Skin of body (tissue), 2 donors: ENCODE data around the gene ADAMTS8. TPM values are rescaled to one million over a fixed set of nuclear protein-coding genes. Genes with fewer than 3 reads are reported as not detected.
"Not testable (repeated sequence)": the region's sequence is repeated elsewhere in the genome, so short reads cannot be mapped to it uniquely, and the experiment has no call there.

ENCODE experiments used
- DNase-seq: peaks from one replicate; lab custom pipeline; 2025; lab: John Stamatoyannopoulos, UW
- total RNA-seq: library from RNA; depleted of rRNA; stranded (reverse); fragments of >200 nt; gene quantifications from one replicate; pipeline ENCODE4 v1.2.3, GENCODE V29; 2014

ADAMTS8 gene
- total RNA-seq, 1 donor from 2014 or later = 1.8 TPM

DNA sequence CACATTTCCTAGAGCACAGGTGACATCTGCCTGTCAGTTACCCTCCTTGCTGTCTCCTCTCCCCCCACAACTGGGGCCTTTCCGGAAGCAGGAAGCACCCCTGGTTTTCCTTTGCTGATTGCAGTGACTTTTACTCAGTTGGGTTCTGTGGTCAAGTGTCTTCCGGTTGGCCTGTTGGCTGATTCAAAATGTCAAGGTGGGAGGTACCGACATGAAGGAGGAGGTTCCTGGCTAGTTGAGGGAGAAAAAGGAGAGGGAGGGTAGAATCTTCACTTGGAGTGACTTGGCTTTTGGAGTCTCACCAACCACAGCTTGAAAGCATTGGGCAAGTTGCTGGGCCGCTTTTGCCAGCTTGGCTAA, 10.7 kb upstream of the ADAMTS8 start:
- no peak for DNase-seq

- DNase-seq = not testable (repeated sequence)
These were observed 10.2 kb upstream of the ADAMTS8 start for GRCh38 chr11:130438401-130439159.

GRCh38 chr11:130437848-130438247, 9.4 kb upstream of the ADAMTS8 start:
- DNase-seq = no peak

GRCh38 chr11:130436171-130436570, 7.8 kb upstream of the ADAMTS8 start:
- no peak for DNase-seq

DNA sequence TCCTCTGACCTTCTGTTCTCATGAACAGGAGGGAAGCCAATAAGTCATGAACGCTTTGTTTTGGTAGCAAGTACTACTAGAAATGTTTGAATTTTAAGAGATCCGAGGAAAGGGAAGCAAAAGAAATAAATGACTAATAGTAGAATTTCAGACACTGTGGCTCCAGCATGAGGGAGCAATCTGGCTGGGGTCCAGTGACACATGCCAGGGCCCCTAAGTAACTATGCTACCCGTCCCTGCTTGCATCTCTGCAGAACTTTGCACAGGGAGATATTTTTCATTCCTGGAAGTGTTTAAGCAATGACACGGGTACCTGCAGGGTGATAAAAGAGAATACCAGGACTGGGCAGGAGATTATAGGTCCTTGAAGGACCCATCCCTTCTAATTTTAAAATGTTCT, 7.3 kb upstream of the ADAMTS8 start:
- no peak for DNase-seq

GRCh38 chr11:130434521-130435223, 6.3 kb upstream of the ADAMTS8 start:
- peak; percentile 90 for DNase-seq

- no peak for DNase-seq
These were observed 4.9 kb upstream of the ADAMTS8 start for GRCh38 chr11:130433357-130433756.

- no peak for DNase-seq
These were observed 3.4 kb upstream of the ADAMTS8 start for GRCh38 chr11:130431801-130432200.

GRCh38 chr11:130431331-130431773, 2.9 kb upstream of the ADAMTS8 start:
- DNase-seq = peak; percentile 38

DNA sequence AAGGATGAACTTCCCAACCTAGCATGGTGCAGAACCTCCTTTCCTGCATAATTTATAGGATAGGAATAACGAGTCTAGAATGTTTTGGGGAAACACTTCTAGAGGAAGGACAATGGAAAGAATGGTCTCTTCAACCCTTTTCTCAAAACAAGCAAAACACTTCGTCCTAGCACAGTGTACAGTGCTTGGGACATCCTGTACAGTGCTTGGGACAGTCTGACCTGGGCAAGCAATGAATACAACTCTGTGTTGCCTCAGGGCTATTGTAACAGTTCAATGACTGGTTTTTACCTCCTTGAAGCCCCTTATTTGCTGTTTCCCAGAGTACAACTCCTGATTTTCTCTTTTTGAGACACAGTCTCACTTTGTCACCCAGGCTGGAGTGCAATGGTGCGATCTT, 1.6 kb upstream of the ADAMTS8 start:
- DNase-seq = no peak

GRCh38 chr11:130429120-130429681, 792 bp upstream of the ADAMTS8 start:
- DNase-seq = no peak

GRCh38 chr11:130427581-130428315, 661 bp downstream of the ADAMTS8 start:
- DNase-seq = no peak

- no peak for DNase-seq
These were observed 1.5 kb downstream of the ADAMTS8 start for GRCh38 chr11:130426837-130427341.

DNA sequence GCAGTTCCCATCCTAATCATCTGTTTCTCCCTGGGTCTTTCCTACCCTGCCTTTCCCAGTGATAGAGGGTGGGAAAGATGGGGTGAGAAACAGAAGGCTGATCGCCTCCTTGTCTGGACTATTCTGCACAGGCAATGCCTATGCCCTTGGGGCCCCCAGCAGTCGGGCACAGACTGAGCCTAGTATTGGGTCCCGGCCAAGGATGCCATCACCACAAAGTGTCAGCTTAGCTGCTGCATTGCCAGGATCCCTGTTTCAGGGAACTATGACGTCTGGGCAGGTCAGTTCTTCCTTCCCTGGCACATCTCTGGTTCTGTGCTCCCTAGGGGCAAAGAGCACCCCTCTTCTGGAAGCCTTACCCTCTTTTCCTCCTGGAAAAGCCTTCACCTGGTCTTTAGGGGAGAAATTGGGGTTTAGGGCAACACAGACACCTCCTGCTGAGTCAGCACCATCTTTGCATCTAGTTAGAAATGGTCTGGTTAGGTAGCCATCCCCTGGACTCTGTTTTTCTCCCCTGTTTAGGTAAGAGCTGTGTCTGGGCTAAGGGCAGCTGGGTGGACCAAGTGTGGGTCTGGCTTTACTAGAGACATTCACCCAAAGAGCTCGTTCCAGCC, 2.1 kb downstream of the ADAMTS8 start:
- DNase-seq = no peak

DNA sequence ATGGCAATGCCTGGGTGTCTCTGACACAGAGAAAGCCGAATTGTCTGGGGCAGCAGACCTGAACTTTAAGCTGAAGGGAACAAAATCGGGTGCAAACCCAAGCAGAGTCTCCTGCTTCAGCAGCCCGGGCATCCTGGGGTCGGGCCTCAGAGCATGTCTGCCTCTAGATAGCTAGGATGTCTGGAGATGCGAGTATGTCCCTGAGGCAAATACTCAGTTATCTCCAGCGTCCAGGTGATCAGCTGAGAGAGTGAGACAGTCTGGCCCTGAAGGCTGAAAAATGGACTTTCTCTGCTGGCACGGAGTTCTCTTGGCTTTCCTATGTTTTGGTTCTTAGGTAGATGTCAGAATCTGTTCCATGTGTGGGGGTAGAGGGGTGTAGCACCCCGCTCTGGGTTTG, 3.3 kb downstream of the ADAMTS8 start:
- no peak for DNase-seq

GRCh38 chr11:130424613-130425140, 3.7 kb downstream of the ADAMTS8 start:
- no peak for DNase-seq

- DNase-seq = no peak
These were observed 4.8 kb downstream of the ADAMTS8 start for GRCh38 chr11:130423541-130424142.

- no peak for DNase-seq
These were observed 6.0 kb downstream of the ADAMTS8 start for GRCh38 chr11:130422251-130422995.

GRCh38 chr11:130421697-130422096, 6.7 kb downstream of the ADAMTS8 start:
- no peak for DNase-seq

DNA sequence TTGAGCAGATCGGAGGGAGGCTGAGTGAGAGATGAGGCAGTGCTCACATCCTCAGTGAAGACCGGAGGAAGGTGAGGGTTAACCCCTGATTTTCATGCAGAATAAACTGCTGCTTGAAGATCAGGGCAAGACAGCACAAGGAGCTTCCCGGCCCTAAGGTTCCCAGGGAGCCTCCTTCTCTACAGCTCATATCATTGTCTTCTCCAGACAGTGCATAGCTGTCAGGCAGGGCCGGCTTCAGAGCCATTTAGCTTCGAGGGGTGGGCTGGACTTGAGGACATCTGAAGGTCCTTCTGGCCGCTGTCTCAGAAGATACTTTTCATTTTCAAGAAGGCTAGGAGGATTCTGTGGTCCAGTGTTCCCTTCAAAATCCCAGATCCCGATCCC, 7.2 kb downstream of the ADAMTS8 start:
- no peak for DNase-seq
